22Rv1 (cell line): ENCODE measurements around the gene GAA.
"Not testable (repeated sequence)": the region's sequence is repeated elsewhere in the genome, so short reads cannot be mapped to it uniquely, and the experiment has no call there.

Experiments
- ZFX ChIP-seq: fragments of 450-650 bp; IDR thresholded peaks from 2 replicates; pipeline ENCODE4 v1.6.1; 2017; ENCODE audit warnings: antibody characterized with exemption, borderline replicate concordance
- TF ChIP-seq, protein P1 (sequence below): fragments of 450-650 bp; IDR thresholded peaks from 2 replicates; pipeline ENCODE4 v1.5.1; 2017; ENCODE audit warnings: mild to moderate bottlenecking

- TF ChIP-seq, protein P1, sequence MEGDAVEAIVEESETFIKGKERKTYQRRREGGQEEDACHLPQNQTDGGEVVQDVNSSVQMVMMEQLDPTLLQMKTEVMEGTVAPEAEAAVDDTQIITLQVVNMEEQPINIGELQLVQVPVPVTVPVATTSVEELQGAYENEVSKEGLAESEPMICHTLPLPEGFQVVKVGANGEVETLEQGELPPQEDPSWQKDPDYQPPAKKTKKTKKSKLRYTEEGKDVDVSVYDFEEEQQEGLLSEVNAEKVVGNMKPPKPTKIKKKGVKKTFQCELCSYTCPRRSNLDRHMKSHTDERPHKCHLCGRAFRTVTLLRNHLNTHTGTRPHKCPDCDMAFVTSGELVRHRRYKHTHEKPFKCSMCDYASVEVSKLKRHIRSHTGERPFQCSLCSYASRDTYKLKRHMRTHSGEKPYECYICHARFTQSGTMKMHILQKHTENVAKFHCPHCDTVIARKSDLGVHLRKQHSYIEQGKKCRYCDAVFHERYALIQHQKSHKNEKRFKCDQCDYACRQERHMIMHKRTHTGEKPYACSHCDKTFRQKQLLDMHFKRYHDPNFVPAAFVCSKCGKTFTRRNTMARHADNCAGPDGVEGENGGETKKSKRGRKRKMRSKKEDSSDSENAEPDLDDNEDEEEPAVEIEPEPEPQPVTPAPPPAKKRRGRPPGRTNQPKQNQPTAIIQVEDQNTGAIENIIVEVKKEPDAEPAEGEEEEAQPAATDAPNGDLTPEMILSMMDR: not testable (repeated sequence)
- TF ChIP-seq ZFX: not testable (repeated sequence)
Measured at GRCh38 chr17:80090164-80090563, 11.2 kb upstream of the GAA start.
